Esophagus muscularis mucosa (tissue), 4 donors: ENCODE results near the gene S100A12. TPM values are rescaled to one million over a fixed set of nuclear protein-coding genes. Genes with fewer than 3 reads are reported as not detected.
A peak's percentile ranks its signal among the peaks of the same experiment; 100 is the strongest.
"Not testable (repeated sequence)": the region's sequence is repeated elsewhere in the genome, so short reads cannot be mapped to it uniquely, and the experiment has no call there.

Experiments
- DNase-seq: peaks from one replicate; pipeline ENCODE4 v3.0.0-alpha.2; 2017; ENCODE audit errors: extremely low spot score
- H3K27ac ChIP-seq, 4 donors: fragments of 200-600 bp; sonication (generic); replicated peaks in 1 of 4; 1 replicate in 3 of 4; 2 replicates in 1 of 4; pipeline ENCODE4 v1.5.1; 2016 to 2019; ENCODE audit warnings: mild to moderate bottlenecking in 1 of 4
- H3K27me3 ChIP-seq, 4 donors: fragments of 200-600 bp; sonication (generic); one replicate each; pipeline versions ENCODE4 v1.5.1 to v1.6.0; 2016 to 2019
- H3K36me3 ChIP-seq, 4 donors: fragments of 200-600 bp; sonication (generic); one replicate each; pipeline ENCODE4 v1.5.1; 2016 to 2019
- H3K4me1 ChIP-seq, 4 donors: fragments of 200-600 bp; sonication (generic); one replicate each; pipeline ENCODE4 v1.5.1; 2016 to 2019
- H3K4me3 ChIP-seq, 4 donors: fragments of 200-600 bp; sonication (generic); 1 replicate in 2 of 4; 2 replicates in 2 of 4; pipeline ENCODE4 v1.5.1; 2016 to 2019; ENCODE audit warnings: mild to moderate bottlenecking in 4 of 4, moderate library complexity in 1 of 4
- H3K9me3 ChIP-seq, 4 donors: fragments of 200-600 bp; sonication (generic); 1 replicate in 3 of 4; 2 replicates in 1 of 4; pipeline ENCODE4 v1.5.1; 2016 to 2019
- EP300 ChIP-seq: sonication (generic); formaldehyde crosslinking; IDR thresholded peaks from one replicate; pipeline ENCODE4 v1.6.1; 2017; ENCODE audit warnings: antibody characterized with exemption
- POLR2A ChIP-seq: fragments of 450-650 bp; IDR thresholded peaks from one replicate; pipeline ENCODE4 v1.6.1; 2017; ENCODE audit warnings: antibody characterized with exemption, moderate library complexity, mild to moderate bottlenecking, low read depth
- POLR2AphosphoS5 ChIP-seq, 2 donors: sonication (generic); formaldehyde crosslinking; IDR thresholded peaks; one replicate each; pipeline ENCODE4 v1.6.1; 2017; ENCODE audit warnings: antibody characterized with exemption in 2 of 2
- WGBS: methylation state at CpG from one replicate; pipeline ENCODE4 v1.1.5; 2018; 5-methylcytosine and 5-hydroxymethylcytosine counted together
- intact Hi-C: fragments of 100-400 bp; cut with DNase I; formaldehyde crosslinking; loops from one replicate; pipeline ENCODE4 v1.15.1; 2023
- total RNA-seq, 4 donors: library from RNA; depleted of rRNA; stranded (reverse); fragments of >200 nt; gene quantifications; one replicate each; pipeline versions ENCODE4 v1.1.0 to v1.2.1, GENCODE V29; 2016
- TF ChIP-seq, protein P1 (sequence below), 3 experiments: fragments of 200-600 bp in 2 of 3; fragments of 450-650 bp in 1 of 3; sonication (generic) in 2 of 3; IDR thresholded peaks; one replicate each; pipeline ENCODE4 v1.5.1; 2017 to 2019; ENCODE audit warnings: antibody characterized with exemption in 3 of 3, mild to moderate bottlenecking in 2 of 3, moderate library complexity in 1 of 3

Gene S100A12
- total RNA-seq, 4 donors from 2014 or later, result 33.1 TPM; not detected in 3

DNA sequence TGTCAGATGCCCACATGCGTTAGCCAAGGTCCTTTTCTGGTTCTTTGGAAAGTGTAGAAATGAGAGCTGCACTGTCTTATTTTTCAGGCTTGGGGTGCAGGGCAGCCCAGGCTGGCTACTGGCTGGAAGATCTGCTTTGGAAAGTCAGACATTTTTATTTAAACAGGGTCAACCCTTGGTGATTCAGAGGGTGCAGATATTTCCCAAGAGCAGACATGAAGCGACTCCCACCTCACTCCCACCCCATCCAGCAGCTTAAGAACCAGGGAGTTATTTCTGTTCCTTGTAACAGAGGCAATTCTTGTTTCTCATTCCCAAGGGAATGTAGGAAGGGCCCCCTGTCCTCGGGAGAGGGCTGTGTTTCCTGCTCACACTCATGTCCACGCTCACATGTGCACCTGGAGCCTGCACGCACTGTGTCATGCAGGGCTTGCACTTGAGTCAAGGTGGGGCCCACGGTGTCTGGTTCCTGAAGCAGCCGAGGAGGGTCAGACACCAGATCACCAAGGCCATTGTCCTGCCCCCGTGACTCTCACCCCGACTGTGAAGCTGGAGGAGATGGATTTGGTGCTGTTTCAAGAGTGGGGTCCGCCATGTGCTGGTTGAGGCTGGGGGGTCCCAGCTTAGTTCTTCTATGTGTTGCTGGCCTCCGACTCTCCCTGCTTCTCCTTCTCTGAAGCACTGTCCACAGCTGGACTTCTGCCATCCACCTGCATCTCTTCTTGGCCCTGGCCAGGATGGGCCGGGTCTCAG, 41.9 kb upstream of the S100A12 start:
- Histone ChIP-seq H3K36me3 (no peaks in the 10 kb centered on the region), H3K4me1 (no peaks in the 10 kb centered on the region), H3K4me3 (no peak overlapping the region), H3K27ac (no peak overlapping the region), H3K27me3 (peaks cover 0 to 34% (median 0%) of the 10 kb centered on the region in 4 donors), H3K9me3 (no peaks in the 10 kb centered on the region)
- 78% methylated on average over 11 of the region's 12 CpGs for WGBS
- no peak for DNase-seq
- TF ChIP-seq EP300 (no peak), POLR2A (no peak), POLR2AphosphoS5 (IDR thresholded peaks at IDR 0.05) (no peak)
- TF ChIP-seq, protein P1, sequence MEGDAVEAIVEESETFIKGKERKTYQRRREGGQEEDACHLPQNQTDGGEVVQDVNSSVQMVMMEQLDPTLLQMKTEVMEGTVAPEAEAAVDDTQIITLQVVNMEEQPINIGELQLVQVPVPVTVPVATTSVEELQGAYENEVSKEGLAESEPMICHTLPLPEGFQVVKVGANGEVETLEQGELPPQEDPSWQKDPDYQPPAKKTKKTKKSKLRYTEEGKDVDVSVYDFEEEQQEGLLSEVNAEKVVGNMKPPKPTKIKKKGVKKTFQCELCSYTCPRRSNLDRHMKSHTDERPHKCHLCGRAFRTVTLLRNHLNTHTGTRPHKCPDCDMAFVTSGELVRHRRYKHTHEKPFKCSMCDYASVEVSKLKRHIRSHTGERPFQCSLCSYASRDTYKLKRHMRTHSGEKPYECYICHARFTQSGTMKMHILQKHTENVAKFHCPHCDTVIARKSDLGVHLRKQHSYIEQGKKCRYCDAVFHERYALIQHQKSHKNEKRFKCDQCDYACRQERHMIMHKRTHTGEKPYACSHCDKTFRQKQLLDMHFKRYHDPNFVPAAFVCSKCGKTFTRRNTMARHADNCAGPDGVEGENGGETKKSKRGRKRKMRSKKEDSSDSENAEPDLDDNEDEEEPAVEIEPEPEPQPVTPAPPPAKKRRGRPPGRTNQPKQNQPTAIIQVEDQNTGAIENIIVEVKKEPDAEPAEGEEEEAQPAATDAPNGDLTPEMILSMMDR (IDR thresholded peaks at IDR 0.05), result no peak
- intact Hi-C loops, result no loop called here

DNA sequence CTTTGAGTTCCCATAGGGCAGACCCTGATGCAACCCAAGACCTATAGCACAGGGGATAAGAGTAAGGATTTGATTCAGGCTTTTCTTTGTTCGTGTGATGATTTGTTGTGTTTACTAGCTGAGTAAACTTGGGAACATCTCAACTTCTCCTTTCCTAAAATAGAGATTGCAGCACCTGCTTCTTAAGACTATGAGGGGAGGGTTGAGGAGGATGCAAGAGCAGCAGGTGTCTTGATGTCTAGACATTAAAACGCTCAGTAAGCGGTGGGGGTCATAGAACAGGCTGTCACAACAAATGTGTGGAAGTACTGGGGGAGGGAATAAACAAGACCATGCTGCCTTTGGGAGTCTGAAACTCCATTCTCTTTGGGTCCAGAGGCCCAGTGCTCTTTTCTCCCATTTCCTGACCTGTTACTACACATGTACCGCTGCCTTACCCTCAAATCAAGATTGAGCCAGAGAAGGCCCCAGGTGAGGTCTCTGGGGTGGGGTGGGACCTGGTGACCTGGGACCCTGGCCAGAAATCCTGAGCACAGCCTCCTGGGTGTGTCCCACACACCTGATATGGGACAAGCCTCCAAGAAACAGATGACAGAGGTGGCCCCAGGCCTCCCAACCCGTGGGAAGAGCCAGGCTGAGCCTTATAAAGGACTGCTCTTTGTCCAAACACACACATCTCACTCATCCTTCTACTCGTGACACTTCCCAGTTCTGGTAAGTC, 40.6 kb upstream of the S100A12 start, which contains the start of gene S100A7A:
TSS of gene S100A7A (plus strand) at position 671 of the 721 bp plus-strand sequence. CDS start 1,563 bp downstream, outside the sequence.
- TF ChIP-seq POLR2AphosphoS5 (IDR thresholded peaks at IDR 0.05) (no peak), EP300 (no peak), POLR2A (no peak)
- TF ChIP-seq, protein P1 (IDR thresholded peaks at IDR 0.05), result no peak
- Histone ChIP-seq H3K36me3 (no peaks in the 10 kb centered on the region), H3K4me1 (no peaks in the 10 kb centered on the region), H3K27ac (no peak within 1 kb of the TSS), H3K4me3 (no peak within 1 kb of the TSS), H3K9me3 (no peaks in the 10 kb centered on the region), H3K27me3 (peaks cover 0 to 34% (median 0%) of the 10 kb centered on the region in 4 donors)
- no peak for DNase-seq
- intact Hi-C loops, result no loop called here
- 67% methylated on average over 6 of the region's 6 CpGs for WGBS

DNA sequence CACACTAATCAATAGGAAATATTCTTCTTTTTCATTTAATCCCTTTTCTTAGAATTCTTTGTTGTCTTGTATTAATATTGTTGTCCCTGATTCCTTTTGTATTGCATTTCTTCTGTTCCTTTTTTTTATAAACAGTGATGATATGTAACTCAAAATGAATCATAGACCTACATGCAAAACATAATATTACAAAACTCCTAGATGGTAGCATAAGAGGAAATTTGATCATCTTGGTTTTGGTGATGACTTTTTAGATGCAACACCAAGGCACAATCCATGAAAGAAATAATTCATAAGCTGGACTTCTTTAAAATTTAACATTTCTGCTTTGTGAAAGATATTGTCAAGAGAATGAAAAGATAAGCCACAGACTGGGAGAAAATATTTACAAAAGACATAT, 38.5 kb upstream of the S100A12 start:
- DNase-seq, H3K36me3 ChIP-seq, intact Hi-C loops, H3K9me3 ChIP-seq, H3K4me1 ChIP-seq, H3K27ac ChIP-seq, H3K4me3 ChIP-seq: not testable (repeated sequence)
- H3K27me3 ChIP-seq, result peaks cover 0 to 16% (median 0%) of the 10 kb centered on the region in 4 donors

DNA sequence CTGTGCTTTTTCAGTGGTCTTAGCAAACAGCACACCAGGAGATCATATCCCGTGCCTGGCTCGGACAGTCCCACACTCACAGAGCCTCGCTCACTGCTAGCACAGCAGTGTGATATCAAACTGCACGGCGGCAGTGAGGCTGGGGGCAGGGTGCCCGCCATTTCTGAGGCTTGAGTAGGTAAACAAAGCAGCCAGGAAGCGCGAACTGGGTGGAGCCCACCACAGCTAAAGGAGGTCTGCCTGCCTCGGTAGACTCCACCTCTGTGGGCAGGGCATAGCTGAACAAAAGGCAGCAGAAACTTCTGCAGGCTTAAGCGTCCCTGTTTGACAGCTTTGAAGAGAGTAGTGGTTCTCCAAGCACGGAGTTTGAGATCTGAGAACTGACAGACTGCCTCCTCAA, 31.9 kb upstream of the S100A12 start:
- H3K27ac ChIP-seq, H3K9me3 ChIP-seq, H3K4me1 ChIP-seq, H3K36me3 ChIP-seq, intact Hi-C loops, DNase-seq, H3K4me3 ChIP-seq: not testable (repeated sequence)
- 55% methylated on average over 9 of the region's 11 CpGs for WGBS
- peaks cover 0 to 20% (median 0%) of the 10 kb centered on the region in 4 donors for H3K27me3 ChIP-seq

DNA sequence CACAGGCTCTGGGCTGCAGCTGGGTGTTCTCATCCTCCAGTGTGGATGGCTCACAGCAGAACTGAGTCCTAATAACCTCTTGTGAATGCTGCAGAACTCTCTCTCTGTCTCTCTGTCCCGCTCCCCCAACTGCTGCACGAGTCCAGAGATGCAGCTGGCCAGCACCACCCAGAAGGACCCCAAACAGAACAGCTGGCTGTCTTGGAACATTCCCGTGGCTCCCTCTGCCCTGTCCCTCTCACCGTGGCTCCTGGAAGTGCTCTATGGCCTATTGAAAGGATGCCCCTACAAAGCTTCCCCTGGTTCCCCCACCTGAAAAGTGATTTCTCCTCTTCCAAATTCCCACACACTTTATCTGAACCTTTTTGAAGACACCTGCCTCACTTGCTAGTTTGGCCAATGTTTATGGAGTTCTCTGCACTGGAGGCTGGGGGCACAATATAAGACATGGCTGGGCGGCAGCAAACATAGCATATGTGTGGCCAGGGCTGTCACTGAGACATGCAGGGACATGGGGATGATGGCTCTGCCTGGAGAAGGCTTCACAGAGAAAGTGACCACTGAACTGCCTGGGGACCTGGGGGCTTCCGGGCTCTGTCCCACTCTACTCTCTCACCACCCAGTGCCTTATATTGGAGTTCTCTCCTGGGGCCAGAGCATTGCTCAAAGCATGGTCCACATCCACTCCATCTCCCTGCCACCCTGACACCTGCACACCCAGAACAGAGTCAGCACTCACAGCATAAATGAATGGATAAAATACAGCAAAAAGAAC, 30.6 kb upstream of the S100A12 start:
- 86% methylated on average over 5 of the region's 6 CpGs for WGBS
- DNase-seq, result peak; percentile 37
- H3K4me1 ChIP-seq, H3K27ac ChIP-seq, H3K4me3 ChIP-seq, H3K36me3 ChIP-seq, H3K9me3 ChIP-seq, intact Hi-C loops: not testable (repeated sequence)
- peaks cover 0 to 20% (median 0%) of the 10 kb centered on the region in 4 donors for H3K27me3 ChIP-seq

DNA sequence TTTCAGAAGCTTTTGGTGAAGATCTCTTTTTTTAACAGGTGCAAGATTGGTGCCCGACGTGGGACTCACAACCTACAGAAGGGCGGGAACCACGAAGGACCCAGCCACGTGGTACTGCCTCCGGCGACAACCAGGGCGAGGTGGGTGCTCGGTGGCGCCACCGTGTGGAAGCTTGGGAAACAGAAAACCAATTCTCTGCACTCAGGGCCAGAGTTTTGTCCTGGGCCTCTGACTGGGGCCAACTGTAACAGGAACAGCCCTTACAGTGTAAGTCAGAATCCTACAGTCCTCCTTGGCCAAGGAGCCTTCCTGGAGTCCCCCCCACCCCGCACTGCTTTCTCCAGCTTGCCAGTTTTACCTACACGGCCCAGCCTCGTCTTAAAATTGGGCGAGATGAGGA, 29.3 kb upstream of the S100A12 start:
- H3K27ac ChIP-seq, result no peak overlapping the region
- H3K27me3 ChIP-seq, result peaks cover 0 to 20% (median 0%) of the 10 kb centered on the region in 4 donors
- WGBS, result 52% methylated on average over 12 of the region's 15 CpGs
- peak; percentile 91 for DNase-seq
- intact Hi-C loops, result no loop called here
- no peak for TF ChIP-seq POLR2AphosphoS5 (IDR thresholded peaks at IDR 0.05)
- TF ChIP-seq, protein P1 (IDR thresholded peaks at IDR 0.05), result peak; percentile 14 to 45 (median 24)
- TF ChIP-seq POLR2A, result no peak
- no peaks in the 10 kb centered on the region for H3K9me3 ChIP-seq
- H3K36me3 ChIP-seq, result no peaks in the 10 kb centered on the region
- no peaks in the 10 kb centered on the region for H3K4me1 ChIP-seq
- no peak overlapping the region for H3K4me3 ChIP-seq
